ENCODE data around the gene PTGER1. TPM values are rescaled to one million over a fixed set of nuclear protein-coding genes. Genes with fewer than 3 reads are reported as not detected.

PTGER1 gene
- total and polyA plus RNA-seq, 2 donors (not counting 3 experiments of a cell fraction or from before 2014, with no cell fraction given): 0.21 to 0.40 TPM

- peaks cover 13% of the 10 kb centered on the region for H3K4me1 ChIP-seq (ENCODE audit: control insufficient read depth, extremely low read depth, insufficient read depth, low read length)
- peak; percentile 63 for DNase-seq (ENCODE audit: low read depth, low spot score)
- no peaks in the 10 kb centered on the region for H3K79me2 ChIP-seq (ENCODE audit: control insufficient read depth, insufficient read depth, low read length)
- dilution Hi-C loops (cut with MboI; ENCODE audit: extremely low pct_ligation_motif_present, low sequenced_read_pairs) (no loop called here), intact Hi-C loops (cut with micrococcal nuclease) (loop anchor here (1.0 kb wide), 2 partner anchors 9 to 48 kb away; no protein-coding TSS in a partner anchor)
- ChIA-PET CTCF (interaction anchor here (1.0 to 2.4 kb wide), 5 partner anchors 8 to 48 kb away, joined by 3 to 11 read pairs (median 3); no protein-coding TSS in a partner anchor), POLR2A (interaction anchor here (4.1 kb wide), 1 partner anchor 10 kb away, joined by 27 read pairs; the partner anchor contains the start of gene DNAJB1)
- no peaks in the 10 kb centered on the region for H3K27me3 ChIP-seq (ENCODE audit: control insufficient read depth in 2 of 2, insufficient read depth in 2 of 2, low read length in 2 of 2)
- H3K27ac ChIP-seq (ENCODE audit: insufficient read depth, low read depth, low read length): peak overlapping the region; percentile 8
- H2AFZ ChIP-seq (ENCODE audit: low read depth, low read length): no peak overlapping the region
- no peaks in the 10 kb centered on the region for H3K9me1 ChIP-seq (replicated peaks; ENCODE audit: control insufficient read depth, extremely low read depth, insufficient read depth, low read length)
- no peak overlapping the region for H3K9ac ChIP-seq (replicated peaks; ENCODE audit: extremely low read depth, insufficient read depth, low read length)
- BruUV-seq (replicated peaks): no TSS peak
- no peak overlapping the region for H3K4me2 ChIP-seq (ENCODE audit: insufficient read depth, low read length)
- peak; percentile 71 for FAIRE-seq
- no peaks in the 10 kb centered on the region for H3K36me3 ChIP-seq (ENCODE audit: control insufficient read depth in 2 of 2, extremely low read depth in 1 of 2, insufficient read depth in 2 of 2, low read length in 2 of 2)
- TF ChIP-seq FOS (IDR thresholded peaks at IDR 0.05; ENCODE audit: borderline replicate concordance, insufficient read depth, low read length) (peak; percentile 51), MAX (IDR thresholded peaks at IDR 0.05; ENCODE audit: insufficient read depth, insufficient read length) (no peak), POLR2AphosphoS5 (IDR thresholded peaks at IDR 0.05; ENCODE audit: insufficient read depth, low read depth, low read length) (peak; percentile 76), JUN (IDR thresholded peaks at IDR 0.05; ENCODE audit: borderline replicate concordance, insufficient read depth, insufficient read length, low read depth) (peak; percentile 77), GATA2 (IDR thresholded peaks at IDR 0.05; ENCODE audit: insufficient read depth, insufficient read length, low read depth, low read length) (peak; percentile 71), MYC (IDR thresholded peaks at IDR 0.05; ENCODE audit: low read depth, low read length) (no peak), EZH2 (IDR thresholded peaks at IDR 0.05; ENCODE audit: borderline replicate concordance, low read depth, low read length, severe bottlenecking) (no peak)
- H3K9me3 ChIP-seq (replicated peaks; ENCODE audit: control insufficient read depth, insufficient read depth, low read length): no peaks in the 10 kb centered on the region
- no peaks in the 10 kb centered on the region for H4K20me1 ChIP-seq (replicated peaks; ENCODE audit: control insufficient read depth, extremely low read depth, insufficient read depth, low read length)
- H3K4me3 ChIP-seq (replicated peaks in 1 of 3; ENCODE audit: insufficient read depth in 1 of 3, low read depth in 1 of 3, low read length in 3 of 3): no peak overlapping the region
Observed at GRCh38 chr19:14507704-14508542, 32.8 kb upstream of the PTGER1 start.
